WTC11 (cell line): ENCODE measurements around the gene FOXN3. TPM values are rescaled to one million over a fixed set of nuclear protein-coding genes. Genes with fewer than 3 reads are reported as not detected.

ENCODE experiments used
- ATAC-seq: fragments of 200-7000 bp; cut with Tn5 transposase; 2 replicates; pipeline ENCODE4 v1.10.0; 2021; ENCODE audit warnings: mild to moderate bottlenecking, moderate library complexity
- CTCF ChIA-PET: fragments of 300-600 bp; sonication (Branson Sonifier 250); formaldehyde crosslinking; loops from one replicate; lab custom pipeline; 2021; ENCODE audit warnings: antibody characterized with exemption; lab: Charles Lee
- POLR2A ChIA-PET: fragments of 350-600 bp; sonication (Branson Sonifier 250); formaldehyde crosslinking; loops from one replicate; lab custom pipeline; 2021; ENCODE audit warnings: antibody characterized with exemption; lab: Charles Lee
- DNase-seq: peaks from one replicate; pipeline ENCODE4 v3.0.0; 2021; ENCODE audit warnings: low spot score
- H3K27ac Mint-ChIP-seq: 2 replicates; pipeline ENCODE4 v1.8.0; 2021; ENCODE audit warnings: mixed read lengths
- H3K27me3 Mint-ChIP-seq: 2 replicates; pipeline ENCODE4 v1.8.0; 2021; ENCODE audit warnings: low read depth, mild to moderate bottlenecking, moderate library complexity, mixed read lengths
- H3K36me3 Mint-ChIP-seq: 2 replicates; pipeline ENCODE4 v1.8.0; 2021; ENCODE audit warnings: mixed read lengths
- H3K4me1 Mint-ChIP-seq: 2 replicates; pipeline ENCODE4 v1.8.0; 2022; ENCODE audit warnings: mixed read lengths
- H3K4me3 Mint-ChIP-seq: 2 replicates; pipeline ENCODE4 v1.8.0; 2021; ENCODE audit warnings: mild to moderate bottlenecking, moderate library complexity, mixed read lengths
- H3K9me3 Mint-ChIP-seq: 2 replicates; pipeline ENCODE4 v1.8.0; 2021; ENCODE audit warnings: mixed read lengths
- ELF4 ChIP-seq: sonication (generic); formaldehyde crosslinking; IDR thresholded peaks from 2 replicates; pipeline ENCODE4 v1.8.1; 2022; ENCODE audit warnings: low read depth, mild to moderate bottlenecking, moderate library complexity, missing genetic modification reagents
- ERG ChIP-seq: fragments of 250-450 bp; sonication (Bioruptor Pico); IDR thresholded peaks from 2 replicates; pipeline ENCODE4 v1.8.0; 2021; ENCODE audit warnings: mild to moderate bottlenecking
- GRHL2 ChIP-seq: fragments of 250-450 bp; sonication (Bioruptor Pico); IDR thresholded peaks from 2 replicates; pipeline ENCODE4 v1.8.0; 2022; ENCODE audit warnings: mild to moderate bottlenecking, moderate library complexity; ENCODE audit not compliant: insufficient replicate concordance, severe bottlenecking
- IRF2 ChIP-seq: sonication (generic); formaldehyde crosslinking; IDR thresholded peaks from 2 replicates; pipeline ENCODE4 v1.8.0; 2022; ENCODE audit warnings: low read depth, missing genetic modification reagents, borderline replicate concordance
- NR3C1 ChIP-seq: sonication (generic); formaldehyde crosslinking; conservative IDR thresholded peaks from 2 replicates; pipeline ENCODE4 v1.8.1; 2023; ENCODE audit warnings: low read depth, mild to moderate bottlenecking, missing genetic modification reagents
- ZNF263 ChIP-seq: sonication (generic); formaldehyde crosslinking; IDR thresholded peaks from 2 replicates; pipeline ENCODE4 v1.8.1; 2022; ENCODE audit warnings: low read depth, mild to moderate bottlenecking, moderate library complexity, missing genetic modification reagents
- ZNF281 ChIP-seq: sonication (generic); formaldehyde crosslinking; IDR thresholded peaks from 2 replicates; pipeline ENCODE4 v1.8.0; 2023; ENCODE audit warnings: mild to moderate bottlenecking, missing genetic modification reagents
- ZNF317 ChIP-seq: sonication (generic); formaldehyde crosslinking; IDR thresholded peaks from 2 replicates; pipeline ENCODE4 v1.8.1; 2023; ENCODE audit warnings: low read depth, mild to moderate bottlenecking, moderate library complexity, missing genetic modification reagents, borderline replicate concordance
- ZNF671 ChIP-seq: fragments of 250-450 bp; sonication (Bioruptor Pico); IDR thresholded peaks from 2 replicates; pipeline ENCODE4 v1.8.0; 2021; ENCODE audit warnings: mild to moderate bottlenecking
- total RNA-seq: library from RNA; stranded (reverse); gene quantifications from 3 replicates; pipeline ENCODE4 v1.2.3, GENCODE V29; 2021
- TF ChIP-seq, protein P1 (sequence below): sonication (generic); formaldehyde crosslinking; IDR thresholded peaks from 2 replicates; pipeline ENCODE4 v1.8.0; 2023; ENCODE audit warnings: missing genetic modification reagents, mild to moderate bottlenecking, borderline replicate concordance
- TF ChIP-seq, protein P2 (sequence below): sonication (generic); formaldehyde crosslinking; IDR thresholded peaks from 2 replicates; pipeline ENCODE4 v1.8.1; 2022; ENCODE audit warnings: mild to moderate bottlenecking, moderate library complexity, missing genetic modification reagents
- TF ChIP-seq, protein P3 (sequence below): fragments of 250-450 bp; sonication (Bioruptor Pico); IDR thresholded peaks from 2 replicates; pipeline ENCODE4 v2.1.2; 2022; ENCODE audit warnings: mild to moderate bottlenecking, moderate library complexity

FOXN3 gene
- total RNA-seq, 1 experiment from 2014 or later = 170 TPM

GRCh38 chr14:89239023-89239422 lies 178.0 kb downstream of the FOXN3 start (continued):
- TF ChIP-seq, protein P1, sequence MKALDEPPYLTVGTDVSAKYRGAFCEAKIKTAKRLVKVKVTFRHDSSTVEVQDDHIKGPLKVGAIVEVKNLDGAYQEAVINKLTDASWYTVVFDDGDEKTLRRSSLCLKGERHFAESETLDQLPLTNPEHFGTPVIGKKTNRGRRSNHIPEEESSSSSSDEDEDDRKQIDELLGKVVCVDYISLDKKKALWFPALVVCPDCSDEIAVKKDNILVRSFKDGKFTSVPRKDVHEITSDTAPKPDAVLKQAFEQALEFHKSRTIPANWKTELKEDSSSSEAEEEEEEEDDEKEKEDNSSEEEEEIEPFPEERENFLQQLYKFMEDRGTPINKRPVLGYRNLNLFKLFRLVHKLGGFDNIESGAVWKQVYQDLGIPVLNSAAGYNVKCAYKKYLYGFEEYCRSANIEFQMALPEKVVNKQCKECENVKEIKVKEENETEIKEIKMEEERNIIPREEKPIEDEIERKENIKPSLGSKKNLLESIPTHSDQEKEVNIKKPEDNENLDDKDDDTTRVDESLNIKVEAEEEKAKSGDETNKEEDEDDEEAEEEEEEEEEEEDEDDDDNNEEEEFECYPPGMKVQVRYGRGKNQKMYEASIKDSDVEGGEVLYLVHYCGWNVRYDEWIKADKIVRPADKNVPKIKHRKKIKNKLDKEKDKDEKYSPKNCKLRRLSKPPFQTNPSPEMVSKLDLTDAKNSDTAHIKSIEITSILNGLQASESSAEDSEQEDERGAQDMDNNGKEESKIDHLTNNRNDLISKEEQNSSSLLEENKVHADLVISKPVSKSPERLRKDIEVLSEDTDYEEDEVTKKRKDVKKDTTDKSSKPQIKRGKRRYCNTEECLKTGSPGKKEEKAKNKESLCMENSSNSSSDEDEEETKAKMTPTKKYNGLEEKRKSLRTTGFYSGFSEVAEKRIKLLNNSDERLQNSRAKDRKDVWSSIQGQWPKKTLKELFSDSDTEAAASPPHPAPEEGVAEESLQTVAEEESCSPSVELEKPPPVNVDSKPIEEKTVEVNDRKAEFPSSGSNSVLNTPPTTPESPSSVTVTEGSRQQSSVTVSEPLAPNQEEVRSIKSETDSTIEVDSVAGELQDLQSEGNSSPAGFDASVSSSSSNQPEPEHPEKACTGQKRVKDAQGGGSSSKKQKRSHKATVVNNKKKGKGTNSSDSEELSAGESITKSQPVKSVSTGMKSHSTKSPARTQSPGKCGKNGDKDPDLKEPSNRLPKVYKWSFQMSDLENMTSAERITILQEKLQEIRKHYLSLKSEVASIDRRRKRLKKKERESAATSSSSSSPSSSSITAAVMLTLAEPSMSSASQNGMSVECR = no peak
- no peak for TF ChIP-seq GRHL2 (CRISPR knock-in tag)
- TF ChIP-seq, protein P2, sequence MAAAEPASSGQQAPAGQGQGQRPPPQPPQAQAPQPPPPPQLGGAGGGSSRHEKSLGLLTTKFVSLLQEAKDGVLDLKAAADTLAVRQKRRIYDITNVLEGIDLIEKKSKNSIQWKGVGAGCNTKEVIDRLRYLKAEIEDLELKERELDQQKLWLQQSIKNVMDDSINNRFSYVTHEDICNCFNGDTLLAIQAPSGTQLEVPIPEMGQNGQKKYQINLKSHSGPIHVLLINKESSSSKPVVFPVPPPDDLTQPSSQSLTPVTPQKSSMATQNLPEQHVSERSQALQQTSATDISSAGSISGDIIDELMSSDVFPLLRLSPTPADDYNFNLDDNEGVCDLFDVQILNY = no peak

DNA sequence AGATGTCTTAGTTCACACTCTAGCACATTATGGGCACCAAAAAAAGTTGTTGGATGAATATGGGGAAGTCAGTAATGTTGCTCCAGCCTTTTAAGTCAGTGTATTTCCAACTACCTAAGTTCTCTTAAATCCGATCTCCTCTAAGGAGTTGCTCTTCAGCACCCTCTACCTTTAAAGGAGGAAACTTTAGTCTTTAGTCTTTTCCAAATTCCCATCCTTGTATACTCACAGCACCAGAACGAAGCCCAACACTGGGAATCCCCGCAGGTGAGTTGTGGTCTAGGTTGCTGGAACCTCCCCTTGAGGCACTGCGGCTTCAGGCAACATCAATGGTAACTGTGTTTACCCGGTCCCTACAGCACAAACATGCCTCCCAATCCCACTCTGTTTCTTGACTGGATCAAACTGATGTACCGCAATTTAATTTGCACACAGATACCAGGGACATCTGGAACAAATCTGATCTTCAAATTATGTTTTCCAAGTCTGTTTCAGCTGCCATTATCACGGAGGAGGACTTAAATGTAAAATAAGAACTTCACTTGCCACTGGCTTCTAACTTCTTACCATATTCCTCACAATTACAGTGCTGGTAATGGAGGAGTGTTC lies 179.0 kb downstream of the FOXN3 start:
- CTCF ChIA-PET = no interaction called here
- H3K27ac Mint-ChIP-seq = 0 out of 2 replicates have a peak overlapping the region, but pooled peaks have one; percentile 41

DNA sequence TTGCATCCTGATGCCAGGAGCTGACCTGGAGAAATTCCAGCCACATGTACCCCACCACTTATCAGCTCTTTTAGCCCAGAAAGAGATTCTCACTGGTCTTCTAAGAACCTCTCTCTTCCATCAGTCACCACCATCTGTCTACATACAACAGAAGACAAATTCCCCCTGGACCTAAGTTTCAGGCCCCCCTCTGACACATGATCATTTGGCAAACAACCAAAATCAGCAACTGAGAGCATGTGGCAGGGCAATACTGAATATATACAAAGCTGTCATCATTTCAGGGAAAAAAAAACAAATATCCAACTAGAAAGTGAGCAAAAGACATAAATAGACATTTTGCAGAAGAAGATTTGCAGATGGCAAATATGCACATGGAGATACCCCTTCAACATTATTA lies 180.2 kb downstream of the FOXN3 start:
- ATAC-seq = no peak
- Mint-ChIP-seq H3K27me3 (no peaks in the 10 kb centered on the region), H3K27ac (peak overlapping the region; percentile 64; the same call in 1 of the 2 replicates), H3K9me3 (peaks cover 14% of the 10 kb centered on the region), H3K36me3 (peaks cover 31% of the 10 kb centered on the region), H3K4me3 (no peak overlapping the region), H3K4me1 (peaks cover 76% of the 10 kb centered on the region)
- ChIA-PET CTCF (no interaction called here), POLR2A (no interaction called here)
- no peak for DNase-seq
- TF ChIP-seq IRF2 = no peak
- no peak for TF ChIP-seq NR3C1 (CRISPR knock-in tag)
- no peak for TF ChIP-seq ZNF671 (CRISPR knock-in tag)
- TF ChIP-seq ZNF263 (CRISPR knock-in tag) = no peak
- TF ChIP-seq, protein P3, sequence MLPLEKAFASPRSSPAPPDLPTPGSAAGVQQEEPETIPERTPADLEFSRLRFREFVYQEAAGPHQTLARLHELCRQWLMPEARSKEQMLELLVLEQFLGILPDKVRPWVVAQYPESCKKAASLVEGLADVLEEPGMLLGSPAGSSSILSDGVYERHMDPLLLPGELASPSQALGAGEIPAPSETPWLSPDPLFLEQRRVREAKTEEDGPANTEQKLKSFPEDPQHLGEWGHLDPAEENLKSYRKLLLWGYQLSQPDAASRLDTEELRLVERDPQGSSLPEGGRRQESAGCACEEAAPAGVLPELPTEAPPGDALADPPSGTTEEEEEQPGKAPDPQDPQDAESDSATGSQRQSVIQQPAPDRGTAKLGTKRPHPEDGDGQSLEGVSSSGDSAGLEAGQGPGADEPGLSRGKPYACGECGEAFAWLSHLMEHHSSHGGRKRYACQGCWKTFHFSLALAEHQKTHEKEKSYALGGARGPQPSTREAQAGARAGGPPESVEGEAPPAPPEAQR = no peak
- no peak for TF ChIP-seq ZNF281 (CRISPR knock-in tag)
- TF ChIP-seq ZNF317 (CRISPR knock-in tag) = no peak

More for the DNA sequence above, 179.0 kb downstream of the FOXN3 start:
- TF ChIP-seq, protein P3 = no peak
- TF ChIP-seq ELF4 (CRISPR knock-in tag) (no peak), ZNF671 (CRISPR knock-in tag) (no peak), ERG (CRISPR knock-in tag) (no peak)
- peaks cover 14% of the 10 kb centered on the region for H3K9me3 Mint-ChIP-seq
- peaks cover 31% of the 10 kb centered on the region for H3K36me3 Mint-ChIP-seq
- H3K4me3 Mint-ChIP-seq = no peak overlapping the region
- DNase-seq = no peak
- H3K27me3 Mint-ChIP-seq = no peaks in the 10 kb centered on the region
- H3K4me1 Mint-ChIP-seq = peaks cover 76% of the 10 kb centered on the region
- ATAC-seq = peak; percentile 69
- POLR2A ChIA-PET = no interaction called here
